ENCODE results near the gene PLXNB2. TPM values are rescaled to one million over a fixed set of nuclear protein-coding genes. Genes with fewer than 3 reads are reported as not detected.

The PLXNB2 gene
- polyA plus RNA-seq, 1 of the 3 experiments (the other 2 are of a cell fraction), result 108 TPM

- H4K20me1 ChIP-seq (ENCODE audit: insufficient read depth), result peaks cover 22% of the 10 kb centered on the region; the same call in 1 of the 2 replicates
- peaks cover 27 to 77% of the 10 kb centered on the region in 2 experiments for H3K36me3 ChIP-seq (replicated peaks in 1 of 2; ENCODE audit: control insufficient read depth in 1 of 2, insufficient read depth in 2 of 2, low read length in 1 of 2)
- H3K9me2 ChIP-seq, result no peaks in the 10 kb centered on the region
- no peak overlapping the region for H3K9ac ChIP-seq
- H2AFZ ChIP-seq (ENCODE audit: low read depth), result no peak overlapping the region
- H3K4me1 ChIP-seq (ENCODE audit: control insufficient read depth in 1 of 2, insufficient read depth in 2 of 2, low read depth in 1 of 2, low read length in 1 of 2), result peaks cover 4 to 6% of the 10 kb centered on the region in 2 experiments; a peak in 2 of 4 replicates
- ChIA-PET CTCF (no interaction called here), POLR2A (no interaction called here)
- H3K9me3 ChIP-seq, result no peaks in the 10 kb centered on the region
- H3K79me2 ChIP-seq (ENCODE audit: insufficient read depth), result peaks cover 2% of the 10 kb centered on the region; the same call in 1 of the 2 replicates
- TF ChIP-seq RXRA (IDR thresholded peaks at IDR 0.05; ENCODE audit: borderline replicate concordance, low read depth) (no peak), REST (IDR thresholded peaks at IDR 0.05; ENCODE audit: low read depth, low read length) (no peak), TCF12 (IDR thresholded peaks at IDR 0.05) (no peak), TEAD4 (IDR thresholded peaks at IDR 0.05; ENCODE audit: borderline replicate concordance, insufficient read depth) (no peak), RAD21 (IDR thresholded peaks at IDR 0.05; ENCODE audit: low read length) (no peak), JUND (IDR thresholded peaks at IDR 0.05) (no peak)
- TF ChIP-seq, protein P1, sequence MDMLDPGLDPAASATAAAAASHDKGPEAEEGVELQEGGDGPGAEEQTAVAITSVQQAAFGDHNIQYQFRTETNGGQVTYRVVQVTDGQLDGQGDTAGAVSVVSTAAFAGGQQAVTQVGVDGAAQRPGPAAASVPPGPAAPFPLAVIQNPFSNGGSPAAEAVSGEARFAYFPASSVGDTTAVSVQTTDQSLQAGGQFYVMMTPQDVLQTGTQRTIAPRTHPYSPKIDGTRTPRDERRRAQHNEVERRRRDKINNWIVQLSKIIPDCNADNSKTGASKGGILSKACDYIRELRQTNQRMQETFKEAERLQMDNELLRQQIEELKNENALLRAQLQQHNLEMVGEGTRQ (IDR thresholded peaks at IDR 0.05; ENCODE audit: borderline replicate concordance, low read depth, low read length), result no peak
- H3K4me2 ChIP-seq, result no peak overlapping the region
- DNase-seq, result no peak
- H3F3A ChIP-seq (replicated peaks; ENCODE audit: insufficient read depth), result peaks cover 29% of the 10 kb centered on the region
- no peak overlapping the region for H3K27ac ChIP-seq (ENCODE audit: low read depth in 2 of 2, low read length in 1 of 2)
- 87% methylated on average over 10 of the region's 25 CpGs for WGBS (ENCODE audit: low lambda C conversion rate)
- no peaks in the 10 kb centered on the region for H3K27me3 ChIP-seq (ENCODE audit: insufficient read depth)
- H3K4me3 ChIP-seq (ENCODE audit: low read depth in 2 of 2, low read length in 1 of 2), result no peak overlapping the region
Measured at GRCh38 chr22:50277761-50278160, 29.7 kb downstream of the PLXNB2 start.

DNA sequence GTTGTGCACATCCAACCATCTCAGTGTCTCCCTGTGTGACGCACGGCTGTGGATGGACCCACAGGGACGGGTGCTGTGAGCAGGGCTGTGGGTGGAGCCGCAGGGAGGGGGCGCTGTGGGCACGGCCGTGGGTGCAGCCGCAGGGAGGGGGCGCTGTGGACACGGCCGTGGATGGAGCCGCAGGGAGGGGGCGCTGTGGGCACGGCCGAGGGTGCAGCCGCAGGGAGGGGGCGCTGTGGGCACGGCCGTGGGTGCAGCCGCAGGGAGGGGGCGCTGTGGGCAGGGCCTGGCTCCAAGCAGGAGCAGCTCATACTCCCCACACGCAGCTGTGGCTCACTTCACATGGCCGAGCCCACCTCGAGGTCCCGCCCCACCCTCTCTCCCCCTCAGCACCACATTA lies 31.3 kb downstream of the PLXNB2 start:
- peaks cover 4 to 11% of the 10 kb centered on the region in 2 experiments; a peak in 2 of 4 replicates for H3K4me1 ChIP-seq (ENCODE audit: control insufficient read depth in 1 of 2, insufficient read depth in 2 of 2, low read depth in 1 of 2, low read length in 1 of 2)
- CTCF ChIA-PET, result interaction anchor here (0.6 to 7.0 kb wide), 24 partner anchors 8 to 496 kb away, joined by 3 to 101 read pairs (median 5); partner anchors contain the start of genes DENND6B, MAPK12 and PPP6R2
- no peaks in the 10 kb centered on the region for H3K27me3 ChIP-seq (ENCODE audit: insufficient read depth)
- DNase-seq, result peak; percentile 79
- H2AFZ ChIP-seq (ENCODE audit: low read depth), result no peak overlapping the region
- H3F3A ChIP-seq (replicated peaks; ENCODE audit: insufficient read depth), result peaks cover 31% of the 10 kb centered on the region
- H3K9me2 ChIP-seq, result no peaks in the 10 kb centered on the region
- no peak overlapping the region for H3K4me2 ChIP-seq
- peaks cover 27% of the 10 kb centered on the region; the same call in 1 of the 2 replicates for H4K20me1 ChIP-seq (ENCODE audit: insufficient read depth)
- H3K27ac ChIP-seq (ENCODE audit: low read depth in 2 of 2, low read length in 1 of 2), result no peak overlapping the region
- H3K9ac ChIP-seq, result no peak overlapping the region
- no peak overlapping the region for H3K4me3 ChIP-seq (ENCODE audit: low read depth in 2 of 2, low read length in 1 of 2)
- peaks cover 22 to 64% of the 10 kb centered on the region in 2 experiments for H3K36me3 ChIP-seq (replicated peaks in 1 of 2; ENCODE audit: control insufficient read depth in 1 of 2, insufficient read depth in 2 of 2, low read length in 1 of 2)
- 83% methylated on average over 23 of the region's 25 CpGs for WGBS (ENCODE audit: low lambda C conversion rate)
- H3K9me3 ChIP-seq, result no peaks in the 10 kb centered on the region
- no peaks in the 10 kb centered on the region for H3K79me2 ChIP-seq (ENCODE audit: insufficient read depth)
- POLR2A ChIA-PET, result no interaction called here
- TF ChIP-seq RCOR1 (IDR thresholded peaks at IDR 0.05; ENCODE audit: low read length) (no peak), JUND (IDR thresholded peaks at IDR 0.05) (no peak), SMC3 (IDR thresholded peaks at IDR 0.05; ENCODE audit: low read depth, low read length) (peak; percentile 9; the same call in 1 of the 2 replicates), PBX3 (IDR thresholded peaks at IDR 0.05) (no peak), MEF2A (IDR thresholded peaks at IDR 0.05; ENCODE audit: borderline replicate concordance, low read depth) (no peak), RAD21 (IDR thresholded peaks at IDR 0.05; ENCODE audit: low read length) (peak; percentile 19; the same call in 1 of the 2 replicates), TCF12 (IDR thresholded peaks at IDR 0.05) (no peak), IRF3 (IDR thresholded peaks at IDR 0.05; ENCODE audit: low read depth, low read length) (no peak), FOXJ3 (CRISPR knock-in tag; IDR thresholded peaks at IDR 0.05) (no peak), FOXM1 (IDR thresholded peaks at IDR 0.05; ENCODE audit: low read depth) (no peak), POLR2AphosphoS5 (IDR thresholded peaks at IDR 0.05; ENCODE audit: low read depth, low read length) (0 out of 2 replicates have a peak, but pooled peaks have one; percentile 10)
- TF ChIP-seq, protein P2, sequence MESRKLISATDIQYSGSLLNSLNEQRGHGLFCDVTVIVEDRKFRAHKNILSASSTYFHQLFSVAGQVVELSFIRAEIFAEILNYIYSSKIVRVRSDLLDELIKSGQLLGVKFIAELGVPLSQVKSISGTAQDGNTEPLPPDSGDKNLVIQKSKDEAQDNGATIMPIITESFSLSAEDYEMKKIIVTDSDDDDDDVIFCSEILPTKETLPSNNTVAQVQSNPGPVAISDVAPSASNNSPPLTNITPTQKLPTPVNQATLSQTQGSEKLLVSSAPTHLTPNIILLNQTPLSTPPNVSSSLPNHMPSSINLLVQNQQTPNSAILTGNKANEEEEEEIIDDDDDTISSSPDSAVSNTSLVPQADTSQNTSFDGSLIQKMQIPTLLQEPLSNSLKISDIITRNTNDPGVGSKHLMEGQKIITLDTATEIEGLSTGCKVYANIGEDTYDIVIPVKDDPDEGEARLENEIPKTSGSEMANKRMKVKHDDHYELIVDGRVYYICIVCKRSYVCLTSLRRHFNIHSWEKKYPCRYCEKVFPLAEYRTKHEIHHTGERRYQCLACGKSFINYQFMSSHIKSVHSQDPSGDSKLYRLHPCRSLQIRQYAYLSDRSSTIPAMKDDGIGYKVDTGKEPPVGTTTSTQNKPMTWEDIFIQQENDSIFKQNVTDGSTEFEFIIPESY (IDR thresholded peaks at IDR 0.05; ENCODE audit: borderline replicate concordance, low read depth), result no peak

All from SK-N-SH (cell line).